HepG2 (cell line): ENCODE data around the gene ARFGAP1. TPM values are rescaled to one million over a fixed set of nuclear protein-coding genes. Genes with fewer than 3 reads are reported as not detected.

ENCODE experiments used
- ARID3A ChIP-seq: IDR thresholded peaks from 2 replicates; pipeline ENCODE4 v1.6.1; 2012; ENCODE audit warnings: low read depth, low read length, improper control_type of control experiment
- CBX2 ChIP-seq, 2 experiments: fragments of 200-600 bp in 1 of 2; sonication (generic); formaldehyde crosslinking in 1 of 2; IDR thresholded peaks; 2 replicates each; pipeline versions ENCODE4 v1.7.0 to v1.8.1; 2018 to 2022; ENCODE audit warnings: low read depth in 2 of 2, low read length in 1 of 2, mild to moderate bottlenecking in 1 of 2, missing genetic modification reagents in 1 of 2
- E2F5 ChIP-seq: sonication (generic); formaldehyde crosslinking; conservative IDR thresholded peaks from 2 replicates; pipeline ENCODE4 v1.4.0; 2020; ENCODE audit warnings: missing genetic modification reagents
- GLI4 ChIP-seq: sonication (generic); formaldehyde crosslinking; IDR thresholded peaks from 2 replicates; pipeline ENCODE4 v1.5.1; 2020; ENCODE audit warnings: missing genetic modification reagents, mild to moderate bottlenecking, moderate library complexity, borderline replicate concordance
- IRX3 ChIP-seq: sonication (generic); formaldehyde crosslinking; IDR thresholded peaks from 2 replicates; pipeline ENCODE4 v1.8.1; 2023; ENCODE audit warnings: mild to moderate bottlenecking, low read depth, missing genetic modification reagents, borderline replicate concordance
- KLF11 ChIP-seq: IDR thresholded peaks from 2 replicates; pipeline ENCODE4 v1.6.1; 2016; ENCODE audit warnings: missing compliant biosample characterization
- NFKBIZ ChIP-seq: IDR thresholded peaks from 2 replicates; pipeline ENCODE4 v1.6.1; 2018; ENCODE audit warnings: missing genetic modification reagents, missing compliant biosample characterization
- NR2C2 ChIP-seq: sonication (generic); formaldehyde crosslinking; IDR thresholded peaks from 2 replicates; pipeline ENCODE4 v1.4.0; 2020; ENCODE audit warnings: missing genetic modification reagents, mild to moderate bottlenecking, moderate library complexity, borderline replicate concordance
- PHF20 ChIP-seq: sonication (generic); formaldehyde crosslinking; IDR thresholded peaks from 2 replicates; pipeline ENCODE4 v1.5.0; 2020; ENCODE audit warnings: mild to moderate bottlenecking, missing genetic modification reagents
- PLRG1 ChIP-seq: fragments of 450-650 bp; conservative IDR thresholded peaks from 2 replicates; pipeline ENCODE4 v1.6.1; 2016
- PPARG ChIP-seq: conservative IDR thresholded peaks from 2 replicates; pipeline ENCODE4 v1.6.1; 2016; ENCODE audit warnings: missing biosample characterization, missing genetic modification reagents
- SALL1 ChIP-seq: sonication (generic); formaldehyde crosslinking; IDR thresholded peaks from 2 replicates; pipeline ENCODE4 v1.8.0; 2022; ENCODE audit warnings: mild to moderate bottlenecking, missing genetic modification reagents
- SMARCE1 ChIP-seq: fragments of 450-650 bp; IDR thresholded peaks from 2 replicates; pipeline ENCODE4 v1.6.1; 2017; ENCODE audit warnings: borderline replicate concordance
- TFE3 ChIP-seq: IDR thresholded peaks from 2 replicates; pipeline ENCODE4 v1.6.1; 2016
- TRIM22 ChIP-seq: fragments of 450-650 bp; IDR thresholded peaks from 2 replicates; pipeline ENCODE4 v1.6.1; 2017
- ZMYM3 ChIP-seq: sonication (generic); formaldehyde crosslinking; IDR thresholded peaks from 2 replicates; pipeline ENCODE4 v1.5.1; 2020; ENCODE audit warnings: mild to moderate bottlenecking, missing genetic modification reagents
- ZNF143 ChIP-seq: sonication (generic); formaldehyde crosslinking; IDR thresholded peaks from 2 replicates; pipeline ENCODE4 v1.4.0; 2020; ENCODE audit warnings: missing genetic modification reagents
- ZNF160 ChIP-seq: sonication (generic); formaldehyde crosslinking; IDR thresholded peaks from 2 replicates; pipeline ENCODE4 v1.8.0; 2022; ENCODE audit warnings: mild to moderate bottlenecking, inconsistent platforms, missing genetic modification reagents
- ZNF512 ChIP-seq: sonication (generic); formaldehyde crosslinking; IDR thresholded peaks from 2 replicates; pipeline ENCODE4 v1.4.0; 2020; ENCODE audit warnings: mild to moderate bottlenecking, missing genetic modification reagents
- ZNF713 ChIP-seq: sonication (generic); formaldehyde crosslinking; IDR thresholded peaks from 2 replicates; pipeline ENCODE4 v1.4.0; 2020; ENCODE audit warnings: mild to moderate bottlenecking, missing genetic modification reagents
- polyA plus RNA-seq, 8 experiments: library from polyadenylated mRNA; depleted of rRNA in 3 of 8; stranded (reverse) in 7 of 8; unstranded in 1 of 8; fragments of >200 nt; fragmentation: Illumina TruSeq in 4 of 8; extraction: Trizol in 4 of 8; gene quantifications; 2 replicates each; pipeline versions ENCODE4 v1.2.1 to v1.2.3, GENCODE V29; 2011 to 2016; ENCODE audit warnings: low read depth in 4 of 8, missing spikeins in 1 of 8, mixed read lengths in 1 of 8; ENCODE audit not compliant: insufficient read depth in 1 of 8
- total RNA-seq, 5 experiments: library from RNA; depleted of rRNA; stranded (reverse); fragments of >200 nt; fragmentation: Illumina TruSeq; extraction: Trizol; gene quantifications; 2 replicates each; pipeline ENCODE4 v1.2.3, GENCODE V29; 2016; ENCODE audit warnings: low read depth in 1 of 5

Gene ARFGAP1
- total and polyA plus RNA-seq, 2 of the 13 experiments (the other 11 are each of a cell fraction or from before 2014, with no cell fraction given): 132 TPM

- TF ChIP-seq ARID3A (no peak; the same call in 1 of the 2 replicates), E2F5 (CRISPR knock-in tag) (no peak), PPARG (CRISPR knock-in tag) (no peak), SALL1 (CRISPR knock-in tag) (no peak), NR2C2 (CRISPR knock-in tag) (no peak), CBX2 (IDR thresholded peaks at IDR 0.05; ENCODE audit: low read depth, low read length) (no peak), CBX2 (CRISPR knock-in tag; IDR thresholded peaks at IDR 0.05; ENCODE audit: low read depth) (no peak), ZNF143 (CRISPR knock-in tag) (peak; percentile 42), ZNF160 (CRISPR knock-in tag) (peak; percentile 64; the same call in 1 of the 2 replicates), TRIM22 (no peak), KLF11 (no peak), SMARCE1 (no peak), NFKBIZ (CRISPR knock-in tag) (peak; percentile 42; the same call in 1 of the 2 replicates), ZNF713 (CRISPR knock-in tag) (0 out of 2 replicates have a peak, but pooled peaks have one; percentile 85), PHF20 (CRISPR knock-in tag) (no peak), PLRG1 (no peak), GLI4 (CRISPR knock-in tag) (no peak), IRX3 (CRISPR knock-in tag) (no peak), ZNF512 (CRISPR knock-in tag) (0 out of 2 replicates have a peak, but pooled peaks have one; percentile 58), ZMYM3 (CRISPR knock-in tag) (no peak), TFE3 (CRISPR knock-in tag) (0 out of 2 replicates have a peak, but pooled peaks have one; percentile 15)
Observed at GRCh38 chr20:63290677-63291472, 18.3 kb downstream of the ARFGAP1 start (continued).
